Limb (tissue), 2 donors: ENCODE measurements around the gene FBXL2.
"Not testable (repeated sequence)": the region's sequence is repeated elsewhere in the genome, so short reads cannot be mapped to it uniquely, and the experiment has no call there.

Experiments
- DNase-seq, 2 donors: peaks; one replicate each; pipeline ENCODE4 v3.0.0-alpha.2; 2016; ENCODE audit errors: extremely low spot score in 2 of 2

FBXL2 gene

GRCh38 chr3:33314993-33315392, 37.8 kb downstream of the FBXL2 start:
- no peak for DNase-seq

GRCh38 chr3:33315826-33316225, 38.6 kb downstream of the FBXL2 start:
- DNase-seq, result no peak

GRCh38 chr3:33317963-33318709, 40.9 kb downstream of the FBXL2 start:
- no peak for DNase-seq

DNA sequence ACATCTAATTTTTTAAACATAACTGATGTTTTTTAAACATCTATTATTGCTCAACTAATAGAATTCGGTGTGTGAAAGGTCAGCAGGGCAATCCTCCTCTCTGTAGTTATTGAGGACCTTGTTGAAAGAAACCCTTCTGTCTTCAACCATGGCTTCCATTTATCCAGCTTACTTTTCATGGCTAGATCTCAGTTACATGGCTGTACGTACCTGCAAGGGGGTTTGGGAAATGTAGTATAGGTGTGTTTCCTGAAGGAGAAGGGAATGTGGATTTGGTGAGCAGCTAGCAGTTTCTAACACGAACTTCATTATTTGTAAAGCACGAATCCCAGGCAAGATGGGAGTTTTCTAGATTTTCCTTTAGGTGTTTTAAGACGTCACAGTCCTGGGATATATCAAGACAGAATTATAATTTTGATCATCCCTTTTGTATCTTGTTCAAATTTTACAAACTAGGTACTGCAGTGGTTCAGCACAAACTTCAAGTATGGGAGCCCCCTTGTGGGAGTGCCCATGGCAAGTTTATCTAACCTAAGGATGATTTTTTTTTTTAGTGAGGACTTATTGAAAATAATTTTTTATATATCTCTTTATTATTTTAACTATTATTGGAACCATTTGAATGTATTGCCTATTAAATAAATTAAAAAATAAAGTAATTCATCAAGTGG, 41.6 kb downstream of the FBXL2 start:
- DNase-seq, result no peak

DNA sequence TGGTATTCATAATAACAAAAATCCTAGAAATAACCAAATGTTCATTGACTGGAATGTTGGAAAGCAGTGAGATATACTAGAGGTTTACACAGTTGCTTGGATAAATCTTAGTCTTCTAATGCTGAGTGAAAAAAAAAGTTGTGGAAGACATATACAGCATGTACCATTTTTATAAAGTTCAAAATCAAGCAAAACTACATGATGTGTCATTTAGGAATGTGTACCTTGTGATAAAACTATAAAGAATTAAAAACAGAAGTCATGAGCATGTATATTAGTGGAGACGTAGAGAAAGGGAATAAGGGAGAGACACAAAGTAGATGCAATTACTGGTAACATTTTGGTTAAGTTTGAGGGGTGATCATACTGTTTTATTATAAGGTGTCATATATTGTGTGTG, 45.2 kb downstream of the FBXL2 start:
- DNase-seq, result no peak

DNA sequence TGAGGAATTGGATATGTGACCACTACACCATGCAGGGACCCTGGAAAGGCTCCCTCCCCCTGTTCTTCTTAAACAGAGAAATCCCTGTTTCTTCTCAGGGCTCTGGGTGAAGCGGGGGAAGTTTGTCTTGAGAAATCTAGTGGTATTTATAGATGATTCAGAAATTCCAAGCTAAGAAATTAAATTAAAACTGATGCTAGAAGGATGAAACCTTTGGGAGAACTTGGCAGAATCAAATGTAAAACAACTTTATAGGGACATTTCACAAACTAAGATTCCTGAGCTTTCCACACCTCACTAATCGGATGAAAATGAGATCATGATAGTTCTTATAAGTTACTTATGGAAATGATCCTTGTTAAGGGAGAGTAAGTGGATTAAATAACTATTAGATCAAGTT, 54.2 kb downstream of the FBXL2 start:
- no peak for DNase-seq

DNA sequence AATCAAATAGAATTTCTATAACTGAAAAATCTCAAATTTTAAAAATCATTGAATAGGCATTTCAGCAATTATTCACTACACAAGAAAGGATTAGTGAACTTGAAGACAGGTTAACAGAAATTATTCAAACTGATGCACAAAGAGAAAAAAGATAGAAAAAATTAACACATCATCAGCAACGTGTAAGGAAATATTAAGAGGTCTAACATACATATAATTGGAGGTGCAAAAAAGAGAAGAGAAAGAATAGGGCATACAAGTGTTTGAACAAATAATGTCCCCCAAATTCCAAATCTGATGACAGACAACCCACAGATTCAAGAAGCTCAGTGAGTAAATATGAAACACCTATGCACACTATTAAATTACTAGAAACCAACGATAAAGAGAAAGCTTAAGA, 57.1 kb downstream of the FBXL2 start:
- DNase-seq, result no peak

GRCh38 chr3:33338936-33339465, 61.8 kb downstream of the FBXL2 start:
- DNase-seq, result not testable (repeated sequence)

- no peak for DNase-seq
Observed at GRCh38 chr3:33339758-33340157, 62.5 kb downstream of the FBXL2 start.

DNA sequence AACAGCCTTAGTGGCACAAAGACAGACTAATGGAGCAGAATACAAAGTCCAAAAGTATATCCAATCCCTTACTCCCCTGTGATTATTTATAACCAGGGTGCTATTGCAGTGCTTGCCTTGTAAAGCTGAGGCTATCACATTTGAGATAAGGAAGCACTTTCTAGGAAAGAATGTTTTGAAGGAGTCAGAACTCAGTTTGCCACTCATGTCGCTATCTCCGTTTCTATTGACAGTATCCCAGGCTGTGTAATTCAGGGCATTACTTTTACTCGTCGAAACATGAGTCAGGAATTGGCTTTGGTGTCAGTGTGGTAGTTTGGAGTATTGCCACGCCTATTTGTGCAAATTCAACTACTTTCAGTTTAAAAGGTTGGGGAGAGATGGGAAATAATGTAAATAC, 78.4 kb downstream of the FBXL2 start:
- no peak for DNase-seq

GRCh38 chr3:33358172-33358781, 81.0 kb downstream of the FBXL2 start:
- no peak for DNase-seq

DNA sequence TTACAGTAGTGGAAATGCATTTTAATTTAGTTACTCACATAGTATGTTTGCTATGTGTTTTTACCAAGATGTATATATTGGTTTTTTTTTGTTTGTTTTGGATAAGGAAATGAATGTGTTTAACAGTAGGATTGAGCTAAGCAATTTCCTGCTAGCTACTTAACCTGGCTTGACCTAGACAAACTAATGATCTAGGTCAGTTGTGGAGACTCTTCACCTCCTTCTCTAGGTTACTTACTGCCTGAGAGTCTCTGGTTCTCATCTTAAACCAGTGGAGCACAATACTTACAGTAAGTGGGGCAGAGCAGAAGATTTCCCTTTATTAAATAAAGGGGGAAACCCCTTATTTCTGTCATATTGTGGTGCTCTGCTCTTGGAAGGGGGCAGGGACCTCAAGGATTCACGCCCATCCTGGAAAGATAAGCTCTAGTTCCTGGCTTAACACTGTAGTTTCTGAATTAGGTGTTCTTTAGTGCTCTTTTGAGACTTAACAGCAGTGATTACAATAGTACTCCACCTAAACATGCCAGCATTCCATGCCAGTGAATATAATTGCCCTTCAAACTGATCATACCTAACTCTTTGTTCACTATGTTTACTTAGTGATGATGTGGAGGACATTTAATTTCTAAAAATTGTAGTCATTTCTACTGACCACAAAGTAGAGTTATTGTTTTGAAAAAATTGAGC, 83.0 kb downstream of the FBXL2 start:
- DNase-seq, result no peak

GRCh38 chr3:33363113-33363800, 86.0 kb downstream of the FBXL2 start:
- DNase-seq, result no peak

GRCh38 chr3:33364060-33364459, 86.8 kb downstream of the FBXL2 start:
- DNase-seq, result no peak

DNA sequence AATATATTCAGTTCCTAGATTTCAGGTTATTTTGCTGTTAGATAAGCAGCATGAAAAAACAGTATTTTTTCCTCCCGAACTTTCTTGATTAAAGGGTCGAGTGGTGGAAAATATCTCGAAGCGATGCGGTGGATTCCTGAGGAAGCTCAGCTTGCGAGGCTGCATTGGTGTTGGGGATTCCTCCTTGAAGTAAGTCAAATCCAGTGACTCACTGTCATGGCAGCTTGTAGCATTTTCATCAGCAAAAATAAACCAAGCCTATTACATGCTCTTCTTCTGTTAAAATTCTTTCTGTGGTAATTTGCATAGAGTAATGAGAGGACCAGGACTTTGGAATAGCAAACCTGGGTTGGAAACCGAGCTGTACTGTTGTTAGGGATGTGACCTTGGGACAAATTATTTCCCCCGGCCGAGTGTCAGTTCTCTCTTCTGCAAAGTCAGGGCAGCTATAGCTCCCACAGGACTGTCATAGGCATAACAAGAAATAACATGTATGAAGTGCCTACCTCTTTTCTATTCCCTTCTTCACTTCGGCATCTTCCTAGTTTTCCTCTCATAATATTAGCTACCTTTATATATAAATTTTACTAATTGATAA, 87.4 kb downstream of the FBXL2 start:
- DNase-seq, result no peak

DNA sequence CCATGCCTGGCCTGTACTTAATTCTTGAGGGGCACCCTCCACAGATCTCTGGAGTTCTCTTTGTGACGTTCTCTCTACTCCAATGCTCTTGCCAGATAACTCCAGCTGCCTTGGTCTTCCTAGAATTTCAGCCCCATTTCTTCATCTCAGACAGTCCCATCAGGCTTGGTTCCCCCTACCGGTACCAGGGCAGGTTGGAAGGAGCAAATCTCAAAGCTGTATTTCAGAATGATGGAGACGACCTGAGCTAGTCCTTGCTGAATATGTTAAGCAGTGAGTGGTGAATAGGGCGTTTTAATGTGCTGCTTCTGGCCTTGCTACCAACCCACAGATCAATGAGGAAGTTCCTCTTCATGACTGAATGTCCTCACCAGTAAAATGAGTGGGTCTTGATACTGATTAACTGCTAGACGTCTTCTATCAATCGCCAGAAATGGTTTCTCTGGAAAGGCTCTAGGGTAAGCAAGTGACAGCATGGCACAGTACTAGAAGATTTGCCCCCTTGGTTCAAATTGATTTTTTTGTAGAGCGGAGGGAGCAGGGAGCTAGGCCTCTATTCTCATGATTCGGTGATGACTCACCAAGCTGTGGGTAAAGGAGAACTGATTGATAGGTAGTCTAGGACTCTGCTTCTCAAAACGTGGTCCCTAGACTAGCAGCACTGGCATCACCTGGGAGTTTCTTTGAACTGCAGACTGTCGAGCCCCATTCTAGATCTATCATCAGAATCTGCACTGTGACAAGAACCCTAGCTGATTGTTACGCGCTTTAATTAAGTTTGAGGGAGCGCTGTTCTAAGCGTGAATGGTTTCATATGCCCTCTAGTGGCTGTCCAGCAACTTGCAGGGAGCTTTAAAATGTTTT, 95.2 kb downstream of the FBXL2 start:
- peak; percentile 59 to 71 for DNase-seq

- no peak for DNase-seq
Observed at GRCh38 chr3:33373082-33373437, 95.8 kb downstream of the FBXL2 start.

DNA sequence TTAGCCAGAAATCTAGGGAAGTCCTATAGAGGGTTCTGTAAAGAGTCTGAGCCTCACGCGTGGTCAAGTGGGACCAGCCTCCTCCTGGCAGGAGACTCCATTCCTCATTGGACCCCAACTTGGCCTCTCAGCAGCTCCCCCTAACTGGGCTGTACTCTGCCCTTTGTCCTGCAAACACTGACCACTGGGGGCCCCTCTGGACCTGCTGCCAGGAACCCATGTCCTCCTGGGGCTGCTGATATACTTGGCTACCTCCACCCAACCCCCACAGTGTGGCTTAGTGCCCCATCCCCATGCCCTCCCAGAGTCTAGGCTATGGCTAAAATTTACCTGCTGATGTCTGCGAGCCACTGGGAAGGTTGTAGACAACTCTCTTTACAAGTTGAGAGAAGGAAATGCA, 100.2 kb downstream of the FBXL2 start:
- no peak for DNase-seq

DNA sequence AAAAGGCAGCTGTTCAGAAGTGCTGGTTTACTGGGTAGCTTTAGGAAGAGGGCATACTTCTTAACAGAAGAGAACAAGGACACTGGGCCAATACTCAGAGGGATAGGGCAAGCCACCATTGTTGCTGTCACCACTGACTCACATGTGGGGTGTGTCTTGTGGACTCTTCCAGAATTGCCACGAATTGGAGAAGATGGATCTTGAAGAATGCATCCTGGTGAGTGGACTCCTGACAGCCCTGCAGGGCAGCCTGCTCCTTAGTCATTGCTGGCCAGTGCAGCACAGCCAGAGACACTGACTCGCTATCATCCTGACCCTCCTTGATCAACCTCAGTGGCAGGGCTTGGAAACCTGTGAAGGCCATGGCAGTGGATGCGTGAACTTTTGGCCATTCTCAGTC, 100.7 kb downstream of the FBXL2 start:
- DNase-seq, result no peak

DNA sequence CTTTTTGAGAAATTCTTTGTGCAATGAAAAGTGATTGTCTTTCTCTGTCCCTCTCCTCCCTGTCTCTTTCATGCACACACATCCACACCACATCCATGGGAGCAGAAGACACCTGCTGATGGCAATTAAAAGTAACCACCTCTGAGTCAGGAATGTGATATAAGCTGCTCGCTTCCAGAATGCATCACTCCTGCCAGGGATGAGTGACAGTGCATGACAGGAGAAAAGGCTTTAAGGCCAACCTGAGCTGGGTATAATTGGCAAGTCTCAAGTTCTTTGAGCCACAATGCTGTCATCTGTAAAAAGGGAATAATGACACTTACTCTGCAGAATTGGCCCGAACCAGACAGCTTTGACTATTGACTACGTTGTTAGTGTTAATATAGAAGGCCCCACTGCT, 103.4 kb downstream of the FBXL2 start:
- DNase-seq, result no peak
